Vagina (tissue), 2 donors: ENCODE measurements around the gene LAX1. TPM values are rescaled to one million over a fixed set of nuclear protein-coding genes. Genes with fewer than 3 reads are reported as not detected.
"Not testable (repeated sequence)": the region's sequence is repeated elsewhere in the genome, so short reads cannot be mapped to it uniquely, and the experiment has no call there.

Experiments
- DNase-seq, 2 donors: peaks; one replicate each; pipeline ENCODE4 v3.0.0-alpha.2; 2017; ENCODE audit errors: extremely low spot score in 2 of 2
- H3K27ac ChIP-seq: fragments of 200-600 bp; sonication (generic); one replicate; pipeline ENCODE4 v1.5.1; 2019
- H3K27me3 ChIP-seq: fragments of 200-600 bp; sonication (generic); one replicate; pipeline ENCODE4 v1.5.1; 2019
- H3K36me3 ChIP-seq, 2 donors: fragments of 200-600 bp; sonication (generic); one replicate each; pipeline ENCODE4 v1.5.1; 2017 to 2019
- H3K4me1 ChIP-seq: fragments of 200-600 bp; sonication (generic); one replicate; pipeline ENCODE4 v1.5.1; 2019
- H3K4me3 ChIP-seq, 2 donors: fragments of 200-600 bp; sonication (generic); 1 replicate in 1 of 2; 2 replicates in 1 of 2; pipeline ENCODE4 v1.5.1; 2016 to 2019
- H3K9me3 ChIP-seq: fragments of 200-600 bp; sonication (generic); one replicate; pipeline ENCODE4 v1.5.1; 2019
- CTCF ChIP-seq, 3 experiments: fragments of 450-650 bp in 2 of 3; fragments of 200-600 bp in 1 of 3; sonication (generic) in 1 of 3; IDR thresholded peaks; one replicate each; pipeline ENCODE4 v1.5.1; 2017 to 2019; ENCODE audit warnings: antibody characterized with exemption in 3 of 3, mild to moderate bottlenecking in 2 of 3, moderate library complexity in 2 of 3
- POLR2A ChIP-seq, 2 donors: fragments of 450-650 bp; IDR thresholded peaks; one replicate each; pipeline ENCODE4 v1.6.1; 2017; ENCODE audit warnings: antibody characterized with exemption in 2 of 2, mild to moderate bottlenecking in 2 of 2, moderate library complexity in 2 of 2
- POLR2AphosphoS5 ChIP-seq, 2 donors: sonication (generic); formaldehyde crosslinking; IDR thresholded peaks; one replicate each; pipeline ENCODE4 v1.9.0; 2017; ENCODE audit warnings: antibody characterized with exemption in 2 of 2, mild to moderate bottlenecking in 2 of 2, low read depth in 1 of 2; ENCODE audit not compliant: insufficient read depth in 1 of 2
- intact Hi-C: fragments of 100-400 bp; cut with DNase I; formaldehyde crosslinking; loops from one replicate; pipeline ENCODE4 v1.15.1; 2023
- total RNA-seq: library from RNA; depleted of rRNA; stranded (reverse); fragments of >200 nt; gene quantifications from one replicate; pipeline ENCODE4 v1.2.3, GENCODE V29; 2016

LAX1 gene
- total RNA-seq, 1 donor from 2014 or later, result 0.49 TPM

GRCh38 chr1:203760506-203760905 is 4.5 kb upstream of the LAX1 start:
- Histone ChIP-seq H3K9me3 (no peaks in the 10 kb centered on the region), H3K4me1 (no peaks in the 10 kb centered on the region), H3K27me3 (no peaks in the 10 kb centered on the region), H3K4me3 (no peak overlapping the region), H3K36me3 (no peaks in the 10 kb centered on the region), H3K27ac (no peak overlapping the region)
- DNase-seq, result no peak
- intact Hi-C loops, result no loop called here
- TF ChIP-seq POLR2AphosphoS5 (IDR thresholded peaks at IDR 0.05; ENCODE audit: insufficient read depth in 1 of 2, low read depth in 1 of 2) (no peak), CTCF (IDR thresholded peaks at IDR 0.05) (no peak), POLR2A (IDR thresholded peaks at IDR 0.05) (no peak)

- H3K27ac ChIP-seq, H3K9me3 ChIP-seq, H3K27me3 ChIP-seq, H3K4me3 ChIP-seq, H3K36me3 ChIP-seq, DNase-seq, intact Hi-C loops, H3K4me1 ChIP-seq: not testable (repeated sequence)
Measured at GRCh38 chr1:203761958-203762357, 3.0 kb upstream of the LAX1 start.

GRCh38 chr1:203763505-203763904 is 1.5 kb upstream of the LAX1 start:
- no peaks in the 10 kb centered on the region for H3K9me3 ChIP-seq
- peaks cover 8% of the 10 kb centered on the region for H3K4me1 ChIP-seq
- TF ChIP-seq POLR2A (IDR thresholded peaks at IDR 0.05), result no peak
- no peak for TF ChIP-seq CTCF (IDR thresholded peaks at IDR 0.05)
- TF ChIP-seq POLR2AphosphoS5 (IDR thresholded peaks at IDR 0.05; ENCODE audit: insufficient read depth in 1 of 2, low read depth in 1 of 2), result no peak
- H3K36me3 ChIP-seq, result no peaks in the 10 kb centered on the region
- no peak overlapping the region for H3K4me3 ChIP-seq
- intact Hi-C loops, result no loop called here
- H3K27me3 ChIP-seq, result no peaks in the 10 kb centered on the region
- DNase-seq, result no peak
- no peak overlapping the region for H3K27ac ChIP-seq

GRCh38 chr1:203764105-203765028 is 616 bp upstream of the LAX1 start:
- Histone ChIP-seq H3K27ac (no peak overlapping the region), H3K27me3 (no peaks in the 10 kb centered on the region), H3K36me3 (no peaks in the 10 kb centered on the region), H3K4me1 (peaks cover 16% of the 10 kb centered on the region), H3K9me3 (no peaks in the 10 kb centered on the region), H3K4me3 (no peak overlapping the region)
- TF ChIP-seq POLR2A (IDR thresholded peaks at IDR 0.05), result no peak
- no peak for TF ChIP-seq CTCF (IDR thresholded peaks at IDR 0.05)
- no peak for TF ChIP-seq POLR2AphosphoS5 (IDR thresholded peaks at IDR 0.05; ENCODE audit: insufficient read depth in 1 of 2, low read depth in 1 of 2)
- no peak for DNase-seq
- intact Hi-C loops, result no loop called here

- H3K4me1 ChIP-seq, result peaks cover 44% of the 10 kb centered on the region
- H3K27ac ChIP-seq, result no peak overlapping the region
- no peak overlapping the region for H3K4me3 ChIP-seq
- H3K36me3 ChIP-seq, result no peaks in the 10 kb centered on the region
- TF ChIP-seq CTCF (IDR thresholded peaks at IDR 0.05) (no peak), POLR2AphosphoS5 (IDR thresholded peaks at IDR 0.05; ENCODE audit: insufficient read depth in 1 of 2, low read depth in 1 of 2) (no peak), POLR2A (IDR thresholded peaks at IDR 0.05) (no peak)
- no peaks in the 10 kb centered on the region for H3K9me3 ChIP-seq
- H3K27me3 ChIP-seq, result peaks cover 3% of the 10 kb centered on the region
- no peak for DNase-seq
- intact Hi-C loops, result no loop called here
Measured at GRCh38 chr1:203768256-203768655, 3.3 kb downstream of the LAX1 start.
